GM18526 (cell line): ENCODE data around the gene ATXN1.

ENCODE experiments used
- POLR2A ChIP-seq: IDR thresholded peaks from 3 replicates; pipeline ENCODE4 v1.6.1; 2011; ENCODE audit not compliant: insufficient read length; ENCODE audit errors: extremely low read depth

Gene ATXN1

GRCh38 chr6:16490616-16491015 is 270.6 kb downstream of the ATXN1 start:
- no peak for TF ChIP-seq POLR2A

DNA sequence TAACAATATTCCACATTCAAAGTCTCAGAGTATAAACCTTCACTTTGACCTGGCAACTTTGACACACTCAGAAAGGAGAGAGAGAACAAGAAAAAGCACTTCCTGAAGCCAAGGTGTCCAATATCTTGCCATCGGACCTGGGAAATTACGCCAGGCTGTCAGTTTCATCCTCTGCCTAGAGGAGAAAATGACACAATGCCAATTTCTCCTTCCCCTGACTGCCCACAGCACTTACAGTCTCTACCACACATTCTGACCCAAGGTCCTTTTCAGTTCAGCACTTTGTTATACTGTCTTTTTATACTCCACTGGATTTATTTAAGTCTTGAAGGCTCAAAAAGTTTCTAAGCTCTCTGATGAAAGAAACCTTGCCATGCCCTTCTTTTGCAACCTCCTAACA is 272.4 kb downstream of the ATXN1 start:
- no peak for TF ChIP-seq POLR2A

DNA sequence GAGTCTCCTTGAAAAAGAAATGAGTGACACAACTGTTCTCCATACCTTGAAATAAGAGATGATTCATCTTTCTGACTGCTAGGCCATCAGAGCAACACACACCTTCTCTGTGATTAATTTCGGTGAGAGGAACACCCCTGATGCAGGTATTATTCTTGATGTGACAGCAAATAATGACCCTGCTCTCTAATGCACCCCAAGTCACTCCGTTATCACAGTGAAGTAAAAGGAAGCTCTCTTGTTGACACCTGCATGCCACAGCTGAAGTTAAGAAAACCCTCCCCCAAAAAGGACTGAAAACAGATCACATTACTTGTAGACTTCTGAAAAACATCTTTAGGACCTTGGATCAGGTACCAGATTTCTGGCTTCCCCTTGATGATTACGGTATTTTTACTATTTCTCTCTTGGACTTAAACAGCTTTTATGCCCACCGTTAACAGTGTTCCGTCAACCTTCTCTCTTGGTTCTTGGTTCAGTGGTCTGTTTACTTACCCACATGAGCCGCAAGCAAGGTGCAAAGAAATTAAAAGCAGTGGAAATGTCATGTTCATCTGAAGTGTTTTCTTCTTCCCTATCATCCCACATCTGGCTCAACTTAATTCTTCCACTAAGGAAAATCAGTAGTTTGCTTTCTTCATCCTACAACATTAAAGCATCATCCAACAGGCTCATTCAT is 273.1 kb downstream of the ATXN1 start:
- no peak for TF ChIP-seq POLR2A

DNA sequence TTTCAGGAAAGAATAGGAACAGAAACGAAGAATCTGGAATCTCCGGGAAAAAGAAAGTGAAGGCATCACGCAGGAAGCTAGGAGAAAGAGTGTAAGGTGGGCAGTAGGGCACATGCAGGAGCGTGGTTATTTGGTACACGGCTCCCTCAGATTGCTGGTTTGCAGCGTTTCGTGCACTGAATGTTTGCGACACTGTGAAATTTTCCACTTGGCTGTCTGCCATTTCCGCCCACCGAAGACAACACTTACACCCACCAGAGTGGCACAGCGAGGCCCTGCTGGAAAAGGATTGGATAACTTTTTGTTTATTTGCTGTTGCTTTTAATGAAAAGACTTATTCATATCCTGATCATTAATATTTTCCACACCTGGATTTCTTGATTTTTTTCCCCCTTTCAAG is 274.6 kb downstream of the ATXN1 start:
- TF ChIP-seq POLR2A, result no peak

- TF ChIP-seq POLR2A, result no peak
These were observed 277.9 kb downstream of the ATXN1 start for GRCh38 chr6:16483315-16483875.

GRCh38 chr6:16482702-16483314 is 278.5 kb downstream of the ATXN1 start:
- no peak for TF ChIP-seq POLR2A

GRCh38 chr6:16481697-16482399 is 279.4 kb downstream of the ATXN1 start:
- TF ChIP-seq POLR2A, result no peak

DNA sequence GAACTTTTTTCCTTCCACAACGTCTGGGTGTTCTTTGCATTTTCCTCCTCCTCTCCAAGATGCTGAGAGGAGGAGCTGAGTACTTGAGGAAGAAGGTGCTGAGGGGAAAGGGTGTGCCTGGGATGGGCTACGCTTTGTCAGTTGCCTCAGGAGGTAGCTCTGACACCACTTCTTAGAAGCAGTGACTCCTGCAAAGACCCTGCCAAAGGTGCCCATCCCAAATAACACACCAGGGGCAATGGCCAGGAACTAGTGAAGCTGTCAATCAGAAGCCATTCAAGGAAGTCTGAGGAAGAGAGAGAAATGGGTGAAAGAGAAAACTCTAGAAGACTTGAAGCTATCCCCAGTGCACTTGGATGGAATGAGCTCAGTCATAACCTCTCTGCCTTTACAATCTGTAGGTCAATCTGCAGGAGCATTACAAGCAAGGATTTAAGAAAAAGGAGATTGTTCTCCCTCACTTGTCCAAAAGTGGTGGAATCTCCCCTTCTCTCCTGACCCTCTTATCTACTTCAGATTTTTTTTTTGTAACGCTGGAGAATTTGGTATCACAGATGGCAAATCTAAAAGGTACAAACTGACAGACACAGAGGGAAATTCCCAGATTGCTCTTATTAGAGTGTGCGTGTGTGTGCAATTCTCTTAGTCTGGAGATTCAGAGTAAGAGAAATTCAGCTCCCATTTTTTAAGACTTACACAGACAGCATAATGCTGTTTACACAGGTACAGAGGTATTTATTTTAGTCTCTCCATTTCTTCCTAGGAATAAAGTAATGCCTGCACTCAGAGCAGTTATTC is 280.3 kb downstream of the ATXN1 start:
- no peak for TF ChIP-seq POLR2A

GRCh38 chr6:16477367-16478149 is 283.7 kb downstream of the ATXN1 start:
- TF ChIP-seq POLR2A, result no peak

DNA sequence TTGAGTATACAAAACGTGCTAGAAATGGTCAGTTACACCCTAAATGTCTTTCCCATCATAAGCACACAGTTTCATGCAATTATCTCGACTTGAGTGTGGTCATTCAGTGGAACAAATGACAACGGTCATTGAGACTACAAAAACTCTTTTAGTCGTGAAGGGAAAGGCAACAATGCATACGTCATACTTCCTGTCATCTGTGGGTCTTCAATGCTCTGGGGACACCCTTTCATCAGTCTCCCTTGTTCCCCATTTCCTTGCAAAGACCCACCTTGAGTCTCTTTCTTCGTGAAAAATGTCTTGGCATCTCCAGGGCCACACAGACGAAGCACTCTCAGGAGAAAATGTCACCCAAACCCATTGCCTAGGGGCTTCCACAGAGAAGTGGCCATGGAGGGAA is 284.4 kb downstream of the ATXN1 start:
- TF ChIP-seq POLR2A, result no peak

- no peak for TF ChIP-seq POLR2A
These were observed 285.8 kb downstream of the ATXN1 start for GRCh38 chr6:16475494-16475781.

DNA sequence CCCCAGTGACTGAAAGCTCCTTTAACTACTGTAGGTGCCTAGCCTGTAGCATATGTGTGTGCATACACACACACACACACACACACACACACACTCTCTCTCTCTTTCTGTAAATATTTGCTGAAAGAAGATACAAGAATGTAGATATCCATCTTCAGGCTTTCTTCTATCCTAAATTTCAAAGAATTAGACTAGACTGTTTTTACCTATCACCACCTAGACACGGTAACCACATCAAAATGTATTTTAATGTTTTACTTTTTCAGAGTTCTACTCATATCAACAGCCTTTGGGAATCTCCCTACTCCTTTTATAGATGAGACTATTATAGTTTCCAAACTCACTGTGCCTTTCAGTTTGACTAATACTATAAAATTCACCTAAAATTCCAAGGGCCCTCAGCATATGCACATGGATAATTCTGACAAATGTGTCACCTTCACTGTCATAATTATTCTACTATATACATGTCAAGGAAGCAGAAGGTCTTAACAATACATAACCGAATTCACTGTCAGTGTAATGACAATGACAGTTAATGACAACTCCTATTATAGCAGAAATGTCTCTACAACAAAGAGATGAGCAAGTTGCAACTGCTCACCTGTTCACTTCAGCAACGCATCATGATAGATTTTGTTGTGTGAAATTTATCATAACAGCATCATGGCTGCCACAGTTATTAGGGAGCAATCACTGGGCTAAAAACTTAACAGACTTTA is 286.3 kb downstream of the ATXN1 start:
- TF ChIP-seq POLR2A, result no peak

DNA sequence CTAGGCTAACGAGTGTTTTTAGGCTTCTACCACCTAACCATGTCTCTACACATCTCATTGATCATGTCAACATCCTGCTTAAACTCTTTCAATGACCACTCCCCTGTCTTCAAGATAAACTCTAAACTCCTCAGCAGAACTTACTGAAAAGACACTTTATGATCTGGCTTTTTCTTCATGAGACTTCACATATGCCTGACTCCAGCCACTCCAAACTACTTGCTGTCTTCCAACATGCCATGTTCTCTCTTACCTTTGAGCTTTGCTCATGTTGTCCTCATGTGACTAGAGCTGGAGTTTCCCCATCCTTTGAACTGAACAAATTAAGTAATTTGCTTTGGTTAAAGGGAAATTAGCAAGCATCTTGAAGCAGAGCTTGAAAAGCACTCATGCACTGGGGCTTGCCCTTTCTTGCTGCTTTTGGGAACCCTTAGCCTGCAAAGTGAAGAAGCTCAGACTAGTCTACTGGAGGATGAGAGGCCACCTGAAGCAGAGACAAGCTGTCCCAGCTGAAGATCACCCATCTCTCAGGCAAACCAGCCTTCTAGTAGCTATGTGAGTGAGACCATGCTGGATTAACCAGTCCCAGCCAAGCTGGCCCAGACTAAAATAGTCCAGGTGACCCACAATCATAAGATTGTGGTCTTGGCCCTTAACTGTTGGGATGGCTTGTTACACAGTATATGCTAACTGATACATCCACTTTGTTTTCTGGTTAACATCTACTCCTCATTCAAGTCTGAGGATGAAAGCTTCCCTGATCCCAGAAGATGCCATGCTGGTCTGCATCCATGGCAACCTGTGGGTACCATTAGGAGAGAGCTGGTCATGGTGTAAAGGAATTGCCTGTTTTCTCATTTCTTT is 287.1 kb downstream of the ATXN1 start:
- TF ChIP-seq POLR2A, result no peak
